ENCODE measurements around the gene SCYGR3.

SCYGR3 gene

GRCh38 chr2:227614740-227615139 lies at the start of gene SCYGR3:
TSS of gene SCYGR3 (minus strand) at chr2:227614840. CDS start at chr2:227614840, 0 bp downstream.
- DNase-seq, result no peak

DNA sequence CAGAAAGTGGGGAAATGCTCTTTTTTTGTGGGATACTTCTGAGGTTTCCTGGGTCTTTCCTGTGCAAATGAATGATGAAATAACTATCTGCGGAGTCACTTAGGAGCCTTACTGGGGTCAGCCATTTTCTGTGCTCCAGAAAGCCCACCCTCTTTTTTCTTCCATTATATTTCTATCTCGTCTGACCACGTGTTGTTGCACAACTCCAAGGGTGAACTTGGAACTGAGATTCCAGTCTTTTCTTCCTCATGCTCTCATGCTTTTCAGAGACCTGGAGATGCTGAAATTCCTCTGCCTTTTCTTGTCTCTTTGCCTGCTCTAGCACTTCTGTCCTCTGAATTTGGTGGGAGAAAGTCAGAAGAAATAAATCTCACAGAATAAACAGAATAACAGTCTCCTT lies 47.2 kb upstream of the SCYGR3 start:
- DNase-seq, result no peak

DNA sequence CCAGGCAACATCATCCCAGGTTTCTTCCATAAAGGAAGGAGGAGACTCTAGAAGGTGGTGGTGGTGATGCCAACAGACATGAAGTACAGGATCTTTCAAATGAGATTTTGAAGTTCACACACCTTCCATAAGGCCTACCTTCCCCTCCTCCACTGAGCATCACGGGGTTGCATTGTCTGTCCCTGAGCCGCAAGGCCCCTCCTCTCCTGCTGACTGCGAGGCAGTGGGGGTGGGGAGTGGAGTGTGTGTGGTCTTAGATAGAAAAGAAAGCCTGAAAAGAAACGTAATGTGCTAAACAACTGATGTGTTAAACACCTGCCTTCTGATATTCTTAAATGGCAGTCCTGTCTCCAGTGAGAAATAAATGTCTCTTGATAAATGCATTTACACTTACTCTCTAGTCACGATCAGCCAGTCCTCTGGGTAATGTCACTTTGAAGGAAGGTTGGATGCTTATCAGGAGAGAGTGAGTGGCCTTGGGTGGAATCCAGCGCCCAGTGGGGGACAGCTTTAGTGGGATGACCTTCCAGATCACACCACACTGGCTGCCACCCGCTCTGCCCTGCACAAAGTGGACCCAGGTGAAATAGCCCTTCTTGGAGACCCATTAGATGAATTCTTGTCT lies 46.5 kb upstream of the SCYGR3 start:
- DNase-seq, result no peak

DNA sequence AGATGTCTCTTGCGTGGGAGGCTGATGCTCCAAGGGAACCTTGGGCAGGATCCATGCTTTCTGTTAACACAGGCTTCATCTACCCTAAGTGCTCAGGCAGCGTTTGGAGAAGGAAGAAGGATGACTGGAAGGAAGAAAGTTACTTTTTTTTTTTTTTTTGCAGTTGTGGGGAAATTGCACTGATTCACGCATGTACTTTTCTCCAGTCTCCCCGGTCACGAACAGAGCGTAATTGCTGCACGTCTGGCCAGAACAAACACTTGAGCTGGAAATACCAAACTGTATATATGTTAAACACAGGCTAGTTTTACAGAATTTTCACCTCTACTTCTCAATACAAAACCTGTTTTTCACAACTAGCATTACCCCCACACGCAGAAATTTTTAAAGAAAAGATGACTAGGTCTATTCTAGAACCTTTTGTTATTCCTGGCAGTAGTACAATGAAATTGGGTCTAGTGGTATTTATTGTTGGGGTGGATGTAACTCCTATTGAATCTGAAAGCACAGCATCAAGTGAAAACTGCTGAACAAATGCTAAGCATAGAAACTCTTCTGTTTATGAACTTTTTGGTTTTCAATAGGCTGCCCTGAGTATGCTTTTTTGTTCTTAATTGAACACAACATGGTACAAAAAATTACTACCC lies 42.7 kb upstream of the SCYGR3 start:
- DNase-seq, result no peak

DNA sequence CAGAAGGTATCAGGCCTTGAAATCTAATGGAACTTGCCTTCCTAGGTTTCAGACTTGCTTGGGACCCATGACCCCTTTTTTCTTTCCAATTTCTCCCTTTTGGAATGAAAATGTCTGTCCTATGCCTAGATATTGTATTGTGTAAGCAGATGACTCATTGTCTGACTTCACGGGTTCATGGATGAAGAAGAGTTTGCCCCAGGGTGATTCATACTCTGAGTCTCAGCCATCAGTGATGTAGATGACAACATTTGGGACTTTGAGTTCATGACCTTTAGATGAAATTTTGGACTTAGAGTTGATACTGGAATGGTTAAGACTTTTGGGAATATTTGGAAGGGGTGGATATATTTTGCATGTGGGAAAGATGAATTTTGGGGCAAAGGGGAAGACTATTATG lies 40.8 kb upstream of the SCYGR3 start:
- DNase-seq, result no peak

DNA sequence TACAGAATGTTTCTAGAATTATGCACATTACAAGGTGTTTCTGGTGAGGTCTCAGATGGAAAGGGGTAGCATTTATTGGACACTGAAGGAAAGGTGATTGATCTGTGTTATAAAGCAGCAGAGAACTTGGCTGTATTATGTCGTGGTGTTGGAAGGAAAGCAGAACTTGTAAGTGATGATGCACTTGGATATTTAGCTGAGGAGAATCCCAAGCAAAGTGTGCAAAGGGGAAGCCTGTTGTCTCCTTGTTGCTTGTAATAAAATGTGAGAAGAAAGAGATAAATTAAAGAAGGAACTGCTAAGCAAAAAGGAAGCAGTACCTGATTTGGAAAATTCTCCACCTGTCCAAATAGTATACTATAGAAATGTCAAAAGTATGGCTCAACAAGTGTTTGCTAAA lies 39.8 kb upstream of the SCYGR3 start:
- DNase-seq, result no peak

DNA sequence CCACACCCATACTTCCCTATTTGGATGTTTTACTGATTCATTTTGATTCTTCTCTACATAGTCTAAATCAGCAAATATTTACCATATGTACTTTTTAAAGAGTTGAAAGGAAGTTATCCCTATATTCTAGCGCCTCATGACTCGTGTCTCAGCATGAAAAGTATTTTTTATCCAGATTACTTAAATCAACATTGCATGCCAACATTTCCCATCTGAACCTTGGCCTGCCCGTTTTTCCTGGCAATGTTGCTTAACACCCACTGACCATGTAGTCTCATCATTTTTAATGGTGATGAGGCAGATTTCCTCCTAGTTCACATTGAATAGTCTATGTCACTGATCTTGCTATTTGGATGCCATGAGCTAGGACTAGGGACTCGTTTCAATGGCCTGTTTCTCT lies 38.8 kb upstream of the SCYGR3 start:
- no peak for DNase-seq

DNA sequence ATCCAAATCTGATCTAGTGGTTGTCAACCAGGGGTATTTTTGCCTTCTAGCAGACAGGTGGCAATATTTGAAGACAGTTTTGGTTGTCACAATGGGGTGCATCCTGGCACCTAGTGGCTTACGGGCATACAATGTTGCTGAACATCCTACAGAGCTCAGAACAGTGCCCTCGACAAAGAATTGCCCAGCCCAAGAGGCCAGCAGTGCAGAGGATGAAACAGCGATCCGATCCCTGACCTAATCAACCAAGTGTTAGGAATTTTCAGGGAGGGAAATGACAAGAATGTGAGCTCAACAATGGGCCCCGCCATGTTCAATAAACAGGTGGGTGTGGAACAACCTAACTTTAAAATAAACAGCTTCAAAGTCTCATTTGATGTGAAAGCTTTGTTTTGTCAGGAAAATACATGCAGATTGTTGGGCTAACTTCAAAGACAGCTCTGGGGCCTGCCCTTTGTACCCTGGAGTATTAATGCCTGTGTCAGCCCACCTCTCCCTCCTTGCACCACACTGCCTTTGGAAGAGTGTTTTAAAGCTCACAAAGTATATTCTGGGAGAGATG lies 29.4 kb upstream of the SCYGR3 start:
- DNase-seq, result no peak

DNA sequence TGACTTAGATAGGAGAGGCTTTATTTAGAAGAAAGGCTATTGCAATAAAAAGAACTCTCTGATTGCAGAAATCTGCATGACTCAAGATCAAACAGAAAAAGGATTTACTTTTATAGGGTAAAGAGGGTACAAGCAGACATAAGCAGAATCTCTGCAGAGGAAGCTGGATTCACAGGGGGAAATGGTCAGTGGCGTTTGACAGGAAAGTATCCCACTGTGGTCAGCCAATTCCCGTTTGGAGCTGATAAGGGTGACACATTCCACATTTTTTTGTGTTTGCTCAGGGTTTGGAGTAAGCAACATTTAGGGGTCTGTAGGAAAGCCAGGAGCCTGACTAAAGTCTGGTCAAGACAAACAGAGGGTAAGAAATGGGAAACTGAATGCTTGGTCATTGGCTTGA lies 28.0 kb upstream of the SCYGR3 start:
- no peak for DNase-seq

DNA sequence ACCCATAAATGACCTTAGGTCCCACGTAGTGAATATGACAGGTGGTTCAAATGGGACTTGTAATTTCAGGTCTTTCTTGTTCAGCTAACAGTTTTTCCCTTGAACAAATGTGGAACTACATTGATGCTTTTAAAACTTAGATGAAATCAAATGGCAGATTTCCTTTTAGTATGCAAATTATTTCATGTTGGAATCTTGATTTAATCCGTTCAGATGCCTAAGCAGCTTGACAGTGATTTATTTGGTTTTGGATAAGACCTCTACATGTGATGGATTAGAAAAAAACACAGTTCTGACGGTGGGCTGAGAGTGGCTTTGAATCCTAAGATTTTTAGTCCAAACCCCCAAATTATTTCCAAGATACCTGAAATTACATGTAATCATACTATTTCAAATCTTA lies 19.6 kb upstream of the SCYGR3 start:
- DNase-seq, result no peak

DNA sequence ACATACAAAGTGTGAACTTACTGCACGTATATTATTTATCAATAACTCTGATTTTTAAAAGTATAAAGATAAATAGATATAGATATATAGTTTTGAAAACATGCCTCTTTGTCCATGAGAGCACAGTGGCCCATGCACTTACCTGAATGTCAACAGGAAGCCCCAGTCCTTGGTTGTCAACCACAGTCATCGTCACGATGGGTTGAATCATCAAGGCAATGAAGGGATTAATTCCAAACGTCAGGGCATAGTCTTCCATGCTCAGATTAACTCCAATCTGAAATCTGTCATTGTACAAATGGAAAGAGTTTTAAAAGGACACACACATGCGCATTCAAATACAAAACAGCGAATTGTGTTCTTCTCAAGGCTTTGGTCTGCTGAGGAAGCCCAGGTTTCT lies 18.2 kb upstream of the SCYGR3 start:
- no peak for DNase-seq

GRCh38 chr2:227630322-227630721 lies 15.7 kb upstream of the SCYGR3 start:
- DNase-seq, result no peak

- no peak for DNase-seq
Observed at GRCh38 chr2:227629435-227629834, 14.8 kb upstream of the SCYGR3 start.

GRCh38 chr2:227627769-227628168 lies 13.1 kb upstream of the SCYGR3 start:
- no peak for DNase-seq

GRCh38 chr2:227626580-227627151 lies 12.0 kb upstream of the SCYGR3 start:
- DNase-seq, result no peak

- no peak for DNase-seq
Observed at GRCh38 chr2:227625420-227625819, 10.8 kb upstream of the SCYGR3 start.

GRCh38 chr2:227623226-227623625 lies 8.6 kb upstream of the SCYGR3 start:
- no peak for DNase-seq

GRCh38 chr2:227617316-227618230 lies 2.9 kb upstream of the SCYGR3 start, which contains the start of gene SCYGR4:
TSS of gene SCYGR4 (plus strand) at chr2:227617498. CDS start at chr2:227617498, 0 bp downstream.
- no peak for DNase-seq

DNA sequence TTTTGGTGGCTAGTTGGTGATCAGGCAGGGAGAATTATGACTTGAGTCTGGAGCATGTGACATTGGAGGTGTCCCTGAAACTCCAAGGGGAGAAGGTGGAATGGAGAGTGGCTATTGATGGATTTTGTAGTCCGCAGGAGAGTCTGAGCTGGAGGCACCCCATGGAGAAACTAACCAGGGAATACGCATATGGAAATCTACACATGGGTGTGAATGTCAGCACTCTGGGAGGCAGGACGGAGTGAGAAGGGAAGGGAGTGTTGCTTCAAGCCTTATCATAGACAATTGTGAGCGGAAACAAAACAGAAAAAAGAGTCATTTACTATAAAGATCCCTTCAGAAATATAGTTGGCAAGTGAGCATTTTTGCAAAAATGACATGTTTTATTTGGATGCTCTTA lies 2.0 kb upstream of the SCYGR3 start:
- DNase-seq, result no peak

GRCh38 chr2:227615906-227616305 lies 1.3 kb upstream of the SCYGR3 start:
- DNase-seq, result no peak

DNA sequence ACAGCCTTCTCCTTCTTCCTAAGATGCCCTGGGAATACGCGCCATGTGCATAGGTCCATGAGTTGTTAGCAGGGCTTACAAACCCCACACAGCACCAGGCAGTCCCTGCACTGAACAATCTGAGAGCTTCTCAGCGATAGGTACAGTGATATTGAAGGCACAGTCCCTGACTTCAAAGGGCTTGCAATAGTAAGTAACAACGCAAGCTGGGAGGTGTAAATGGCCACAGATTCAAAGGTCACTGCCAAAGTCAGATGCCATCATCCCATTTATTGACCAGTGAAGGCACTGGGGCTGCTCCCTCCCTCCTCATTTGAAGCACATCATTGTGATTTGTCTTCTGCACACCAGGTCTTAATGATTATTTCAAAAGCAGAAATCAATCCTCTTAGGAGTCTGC lies 541 bp upstream of the SCYGR3 start:
- no peak for DNase-seq

GRCh38 chr2:227614246-227614645 lies 394 bp downstream of the SCYGR3 start:
- DNase-seq, result no peak

DNA sequence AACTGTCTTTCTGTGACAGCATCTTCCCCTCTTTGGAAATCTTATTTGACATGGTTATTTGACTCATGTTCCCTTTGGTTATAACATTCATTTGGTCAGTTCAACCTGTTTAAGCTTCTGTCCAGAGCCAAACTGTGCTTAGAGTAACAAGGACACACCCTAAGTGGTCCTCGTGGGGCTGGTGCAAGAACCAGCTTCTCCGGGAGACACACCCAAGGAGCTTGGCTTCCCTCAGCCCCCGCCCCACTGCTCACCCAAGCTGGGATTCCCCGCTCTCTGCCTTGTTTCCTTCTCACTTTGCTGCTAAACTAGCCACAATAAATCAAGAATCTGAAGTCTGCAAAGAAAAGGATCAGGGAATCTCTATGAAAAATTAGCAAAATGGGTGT lies 1.4 kb downstream of the SCYGR3 start:
- DNase-seq, result no peak

Measured in stimulated activated CD4-positive, alpha-beta T cell treated with anti-CD3 and anti-CD28 coated beads, Interleukin-2, amount 100 ng/mL, for 24 hours (primary cell).